Measurements from ENCODE around the gene PCSK7. TPM values are rescaled to one million over a fixed set of nuclear protein-coding genes. Genes with fewer than 3 reads are reported as not detected.
A peak's percentile ranks its signal among the peaks of the same experiment; 100 is the strongest.

The PCSK7 gene
- total RNA-seq, 1 experiment from 2014 or later: 132 TPM

DNA sequence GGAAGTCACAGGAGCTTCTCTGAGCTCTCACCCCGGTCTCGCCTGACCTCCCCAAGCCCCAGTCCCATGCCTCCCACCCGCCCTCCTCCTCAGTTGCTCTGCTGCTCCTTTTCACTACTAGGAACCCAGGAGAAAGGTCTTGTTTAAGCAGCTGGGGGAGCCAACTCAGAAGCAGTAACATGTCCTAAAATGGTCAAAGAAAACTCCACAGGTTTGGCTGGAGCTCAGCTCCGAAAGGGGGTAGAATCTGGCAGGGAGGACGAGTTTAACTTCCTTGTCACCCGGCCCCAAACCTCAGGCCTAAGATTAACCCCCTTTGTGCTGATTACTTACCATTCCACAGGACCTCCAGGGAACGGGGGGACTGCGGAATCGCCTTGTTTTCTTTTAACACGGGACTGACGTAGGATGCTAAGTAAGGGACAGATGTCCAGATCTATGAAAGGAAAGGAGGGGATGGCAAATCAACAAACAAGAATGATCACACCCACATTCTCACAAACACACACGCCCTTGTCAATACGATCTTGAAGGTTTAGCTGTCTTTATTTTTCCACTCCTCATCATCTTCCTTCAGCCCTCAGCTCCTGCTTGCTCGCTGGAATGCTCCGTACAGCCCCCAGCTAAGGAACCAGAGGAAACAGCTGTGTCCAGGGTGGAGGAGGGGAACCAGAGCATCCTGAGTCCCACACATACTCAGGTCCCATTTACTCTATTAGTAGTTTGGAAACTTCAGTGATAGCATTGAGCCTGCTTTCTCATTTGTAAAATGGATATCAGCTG lies 13.5 kb downstream of the PCSK7 start:
- no peaks in the 10 kb centered on the region for H3K9me3 Mint-ChIP-seq (ENCODE audit: unreplicated experiment)
- DNase-seq: no peak
- ChIA-PET CTCF (interaction anchor here (0.6 kb wide), 1 partner anchor 93 kb away, joined by 3 read pairs; no protein-coding TSS in a partner anchor), POLR2A (no interaction called here)
- Histone ChIP-seq H3K4me1 (peaks cover 30% of the 10 kb centered on the region), H3K9me3 (no peaks in the 10 kb centered on the region), H3K4me3 (ENCODE audit: low read depth, low read length) (no peak overlapping the region), H3K36me3 (ENCODE audit: control insufficient read depth, insufficient read depth, low read length) (peaks cover 14% of the 10 kb centered on the region), H3K27me3 (replicated peaks; ENCODE audit: control insufficient read depth, insufficient read depth, low read length) (no peaks in the 10 kb centered on the region)
- no peaks in the 10 kb centered on the region for H3K27me3 Mint-ChIP-seq (ENCODE audit: insufficient read depth, unreplicated experiment)
- H3K27ac Mint-ChIP-seq (ENCODE audit: unreplicated experiment): no peak overlapping the region
- intact Hi-C loops (cut with micrococcal nuclease; ENCODE audit: unreplicated experiment): no loop called here
- TF ChIP-seq, protein P1, sequence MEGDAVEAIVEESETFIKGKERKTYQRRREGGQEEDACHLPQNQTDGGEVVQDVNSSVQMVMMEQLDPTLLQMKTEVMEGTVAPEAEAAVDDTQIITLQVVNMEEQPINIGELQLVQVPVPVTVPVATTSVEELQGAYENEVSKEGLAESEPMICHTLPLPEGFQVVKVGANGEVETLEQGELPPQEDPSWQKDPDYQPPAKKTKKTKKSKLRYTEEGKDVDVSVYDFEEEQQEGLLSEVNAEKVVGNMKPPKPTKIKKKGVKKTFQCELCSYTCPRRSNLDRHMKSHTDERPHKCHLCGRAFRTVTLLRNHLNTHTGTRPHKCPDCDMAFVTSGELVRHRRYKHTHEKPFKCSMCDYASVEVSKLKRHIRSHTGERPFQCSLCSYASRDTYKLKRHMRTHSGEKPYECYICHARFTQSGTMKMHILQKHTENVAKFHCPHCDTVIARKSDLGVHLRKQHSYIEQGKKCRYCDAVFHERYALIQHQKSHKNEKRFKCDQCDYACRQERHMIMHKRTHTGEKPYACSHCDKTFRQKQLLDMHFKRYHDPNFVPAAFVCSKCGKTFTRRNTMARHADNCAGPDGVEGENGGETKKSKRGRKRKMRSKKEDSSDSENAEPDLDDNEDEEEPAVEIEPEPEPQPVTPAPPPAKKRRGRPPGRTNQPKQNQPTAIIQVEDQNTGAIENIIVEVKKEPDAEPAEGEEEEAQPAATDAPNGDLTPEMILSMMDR (IDR thresholded peaks at IDR 0.05; ENCODE audit: insufficient read depth in 1 of 2, low read depth in 1 of 2, low read length in 1 of 2, severe bottlenecking in 1 of 2, unreplicated experiment in 1 of 2): no peak
- no TSS peak for BruUV-seq (replicated peaks)
- no peak overlapping the region for H3K4me3 Mint-ChIP-seq (ENCODE audit: unreplicated experiment)
- peaks cover 72% of the 10 kb centered on the region for H3K36me3 Mint-ChIP-seq (ENCODE audit: insufficient read depth, unreplicated experiment)
- H3K4me1 Mint-ChIP-seq (ENCODE audit: low read depth, unreplicated experiment): peaks cover 23% of the 10 kb centered on the region

DNA sequence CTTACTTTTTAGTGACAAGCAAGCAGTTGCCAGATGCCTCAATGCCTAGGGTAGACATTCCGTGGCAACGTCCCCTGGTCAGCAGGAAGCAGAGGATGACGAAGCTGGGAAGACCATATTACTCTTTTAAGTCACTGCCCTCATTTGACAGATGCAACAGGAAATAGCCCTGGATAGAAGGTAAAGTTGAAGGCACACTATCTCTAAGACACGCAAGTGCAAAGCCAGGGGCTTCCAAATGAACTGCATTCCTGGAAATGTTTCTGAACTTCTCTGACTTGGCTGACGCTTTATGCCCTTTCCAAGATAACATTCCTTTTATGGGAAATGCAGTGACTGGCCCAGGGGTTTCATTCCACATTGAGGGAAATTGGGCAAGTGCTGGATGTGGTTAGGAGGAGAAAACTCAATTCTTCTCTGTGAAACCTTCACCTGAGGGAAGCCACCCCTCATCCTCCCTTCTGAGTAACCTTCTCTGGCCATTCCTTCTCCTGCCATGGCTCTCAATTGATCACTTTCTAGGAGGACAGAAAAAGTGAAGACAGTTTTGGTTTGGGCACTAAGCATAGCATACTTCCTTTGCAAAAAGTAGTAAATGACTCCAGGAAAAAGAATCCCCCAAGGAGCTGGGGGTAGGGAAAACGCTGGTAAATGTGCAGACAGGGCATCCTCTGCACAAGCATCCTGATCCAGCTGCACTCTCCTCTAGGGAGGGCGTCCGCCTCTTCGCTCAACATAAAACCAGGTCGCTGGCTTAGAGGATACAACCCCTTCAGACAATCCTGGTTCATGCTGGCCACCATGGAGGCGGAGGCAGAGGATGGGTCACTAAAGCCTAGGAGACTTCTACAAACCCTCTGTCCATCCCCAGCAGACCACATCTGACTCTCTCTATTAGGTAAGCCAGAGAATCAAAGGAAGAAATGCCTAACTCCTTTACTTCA lies 14.5 kb downstream of the PCSK7 start:
- H3K36me3 Mint-ChIP-seq (ENCODE audit: insufficient read depth, unreplicated experiment): peaks cover 77% of the 10 kb centered on the region
- TF ChIP-seq, protein P1 (IDR thresholded peaks at IDR 0.05; ENCODE audit: insufficient read depth in 1 of 2, low read depth in 1 of 2, low read length in 1 of 2, severe bottlenecking in 1 of 2, unreplicated experiment in 1 of 2): no peak
- H3K9me3 Mint-ChIP-seq (ENCODE audit: unreplicated experiment): no peaks in the 10 kb centered on the region
- no peak overlapping the region for H3K4me3 ChIP-seq (ENCODE audit: low read depth, low read length)
- POLR2A ChIA-PET: no interaction called here
- H3K27ac Mint-ChIP-seq (ENCODE audit: unreplicated experiment): no peak overlapping the region
- peaks cover 30% of the 10 kb centered on the region for H3K4me1 ChIP-seq
- TSS peak; percentile 4 for BruUV-seq (replicated peaks)
- H3K4me1 Mint-ChIP-seq (ENCODE audit: low read depth, unreplicated experiment): peaks cover 22% of the 10 kb centered on the region
- H3K36me3 ChIP-seq (ENCODE audit: control insufficient read depth, insufficient read depth, low read length): peaks cover 14% of the 10 kb centered on the region
- H3K9me3 ChIP-seq: no peaks in the 10 kb centered on the region
- no peak overlapping the region for H3K4me3 Mint-ChIP-seq (ENCODE audit: unreplicated experiment)
- DNase-seq: no peak
- CTCF ChIA-PET: interaction anchor here (0.6 kb wide), 1 partner anchor 92 kb away, joined by 3 read pairs; no protein-coding TSS in a partner anchor
- no peaks in the 10 kb centered on the region for H3K27me3 ChIP-seq (replicated peaks; ENCODE audit: control insufficient read depth, insufficient read depth, low read length)
- no peaks in the 10 kb centered on the region for H3K27me3 Mint-ChIP-seq (ENCODE audit: insufficient read depth, unreplicated experiment)
- intact Hi-C loops (cut with micrococcal nuclease; ENCODE audit: unreplicated experiment): no loop called here

DNA sequence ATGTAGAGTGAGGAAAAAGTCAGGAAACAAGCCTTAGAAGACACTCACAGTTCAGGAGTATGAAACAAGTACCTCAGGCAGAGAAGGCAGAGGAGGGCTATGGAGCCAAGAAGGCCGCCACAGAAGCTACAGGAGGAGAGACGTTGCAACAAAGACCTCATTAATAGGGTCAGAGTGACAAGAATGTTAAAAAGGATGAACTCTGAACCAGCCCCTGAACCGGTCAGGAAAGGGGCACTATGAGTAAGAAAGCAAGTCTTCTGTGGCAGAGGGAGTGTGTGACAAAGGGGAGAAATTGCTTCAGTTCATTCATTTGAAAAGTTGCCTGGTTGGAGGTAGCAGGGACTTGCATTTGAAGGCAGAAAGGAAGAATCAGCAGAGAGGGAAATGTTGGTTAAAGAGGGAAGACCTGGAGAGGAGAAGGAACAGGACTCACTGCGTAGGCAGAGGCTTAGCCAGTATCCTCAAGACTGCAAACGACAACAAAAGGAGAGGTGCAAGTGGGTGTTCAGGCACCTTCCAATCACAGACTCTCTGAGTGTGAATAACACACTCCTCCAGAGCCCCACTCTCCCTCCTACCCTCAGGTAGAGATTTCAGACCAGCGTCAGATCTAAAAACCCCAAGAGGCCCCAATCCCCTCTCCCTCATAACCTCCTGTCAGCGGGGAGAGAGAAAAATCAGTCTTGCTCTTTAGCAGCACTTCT lies 17.3 kb downstream of the PCSK7 start:
- H3K4me3 Mint-ChIP-seq (ENCODE audit: unreplicated experiment): no peak overlapping the region
- H3K36me3 Mint-ChIP-seq (ENCODE audit: insufficient read depth, unreplicated experiment): peaks cover 82% of the 10 kb centered on the region

More for the DNA sequence above, 17.3 kb downstream of the PCSK7 start:
- TF ChIP-seq, protein P1 (IDR thresholded peaks at IDR 0.05; ENCODE audit: insufficient read depth in 1 of 2, low read depth in 1 of 2, low read length in 1 of 2, severe bottlenecking in 1 of 2, unreplicated experiment in 1 of 2): no peak
- Mint-ChIP-seq H3K9me3 (ENCODE audit: unreplicated experiment) (no peaks in the 10 kb centered on the region), H3K27ac (ENCODE audit: unreplicated experiment) (no peak overlapping the region), H3K27me3 (ENCODE audit: insufficient read depth, unreplicated experiment) (no peaks in the 10 kb centered on the region), H3K4me1 (ENCODE audit: low read depth, unreplicated experiment) (peaks cover 1% of the 10 kb centered on the region)
- intact Hi-C loops (cut with micrococcal nuclease; ENCODE audit: unreplicated experiment): no loop called here
- Histone ChIP-seq H3K9me3 (no peaks in the 10 kb centered on the region), H3K36me3 (ENCODE audit: control insufficient read depth, insufficient read depth, low read length) (peaks cover 14% of the 10 kb centered on the region), H3K4me3 (ENCODE audit: low read depth, low read length) (no peak overlapping the region), H3K27me3 (replicated peaks; ENCODE audit: control insufficient read depth, insufficient read depth, low read length) (no peaks in the 10 kb centered on the region), H3K4me1 (peaks cover 17% of the 10 kb centered on the region)
- no TSS peak for BruUV-seq (replicated peaks)
- ChIA-PET CTCF (no interaction called here), POLR2A (no interaction called here)
- no peak for DNase-seq

All from Caco-2 (cell line).